ENCODE data around the gene TAS2R19.

Gene TAS2R19

GRCh38 chr12:10998204-10998603 lies 24.2 kb downstream of the TAS2R19 start, which contains the start of gene TAS2R20:
TSS of gene TAS2R20 (minus strand) at chr12:10998304. CDS start at chr12:10997875, 429 bp downstream.
- DNase-seq (ENCODE audit: low read depth, low spot score): no peak

GRCh38 chr12:10994307-10994706 lies 28.1 kb downstream of the TAS2R19 start:
- DNase-seq (ENCODE audit: low read depth, low spot score): no peak
- no peak overlapping the region for H3K27ac ChIP-seq

More at GRCh38 chr12:10998204-10998603, 24.2 kb downstream of the TAS2R19 start, which contains the start of gene TAS2R20:
- H3K27ac ChIP-seq: no peak within 1 kb of the TSS

GRCh38 chr12:10989107-10989506 lies 33.3 kb downstream of the TAS2R19 start:
- DNase-seq (ENCODE audit: low read depth, low spot score): no peak
- no peak overlapping the region for H3K27ac ChIP-seq

GRCh38 chr12:10986812-10987211 lies 35.6 kb downstream of the TAS2R19 start, which contains the start of gene TAS2R50:
TSS of gene TAS2R50 (minus strand) at chr12:10986912. CDS start at chr12:10986860, 52 bp downstream.
- no peak within 1 kb of the TSS for H3K27ac ChIP-seq

GRCh38 chr12:10982244-10982643 lies 40.2 kb downstream of the TAS2R19 start:
- no peak for DNase-seq (ENCODE audit: low read depth, low spot score)
- H3K27ac ChIP-seq: no peak overlapping the region

More at GRCh38 chr12:10986812-10987211, 35.6 kb downstream of the TAS2R19 start, which contains the start of gene TAS2R50:
- no peak for DNase-seq (ENCODE audit: low read depth, low spot score)

- no peak for DNase-seq (ENCODE audit: low read depth, low spot score)
- no peak overlapping the region for H3K27ac ChIP-seq
Observed at GRCh38 chr12:10974965-10975364, 47.5 kb downstream of the TAS2R19 start.
